HEK293 (cell line): ENCODE data around the gene EDAR.

Experiments
- CTCF ChIP-seq: fragments of 450-650 bp; formaldehyde crosslinking; IDR thresholded peaks from 2 replicates; pipeline ENCODE4 v1.5.1; 2016; ENCODE audit warnings: missing biosample characterization, missing genetic modification characterization
- PBX3 ChIP-seq: sonication (generic); formaldehyde crosslinking; IDR thresholded peaks from 2 replicates; pipeline ENCODE4 v1.8.1; 2022; ENCODE audit warnings: mild to moderate bottlenecking, moderate library complexity, missing genetic modification reagents
- TCF7L2 ChIP-seq: IDR thresholded peaks from 2 replicates; pipeline ENCODE4 v1.6.1; 2011; ENCODE audit warnings: low read depth, mild to moderate bottlenecking, inconsistent platforms, low read length, moderate library complexity, borderline replicate concordance
- ZNF274 ChIP-seq, 2 experiments: fragments of 200-500 bp in 1 of 2; fragments of 450-650 bp in 1 of 2; sonication (Bioruptor generic) in 1 of 2; formaldehyde crosslinking in 1 of 2; IDR thresholded peaks; 2 replicates each; pipeline versions ENCODE4 v1.5.1 to v1.6.1; 2014 to 2016; ENCODE audit warnings: borderline replicate concordance in 1 of 2, inconsistent platforms in 1 of 2, low read length in 1 of 2, missing biosample characterization in 1 of 2, missing genetic modification characterization in 1 of 2

GRCh38 chr2:108968619-108969018 lies 20.4 kb downstream of the EDAR start:
- TF ChIP-seq PBX3 (CRISPR knock-in tag) = no peak
- no peak for TF ChIP-seq CTCF (tag by site-specific recombination)
- TF ChIP-seq TCF7L2 = no peak
- no peak for TF ChIP-seq ZNF274 (IDR thresholded peaks at IDR 0.05; ENCODE audit: low read length)
- no peak for TF ChIP-seq ZNF274 (tag by site-specific recombination; IDR thresholded peaks at IDR 0.05; ENCODE audit: borderline replicate concordance)
